Naive thymus-derived CD4-positive, alpha-beta T cell (primary cell): Measurements from ENCODE around the gene USP33. TPM values are rescaled to one million over a fixed set of nuclear protein-coding genes. Genes with fewer than 3 reads are reported as not detected.
A peak's percentile ranks its signal among the peaks of the same experiment; 100 is the strongest.
"Not testable (repeated sequence)": the region's sequence is repeated elsewhere in the genome, so short reads cannot be mapped to it uniquely, and the experiment has no call there.

Experiments
- ATAC-seq: fragments of 150-1000 bp; cut with Tn5 transposase; 2 replicates; pipeline ENCODE4 v1.10.0; 2021; ENCODE audit warnings: mild to moderate bottlenecking, moderate library complexity
- CTCF ChIA-PET: fragments of 350-600 bp; sonication (Branson Sonifier 250); formaldehyde crosslinking; loops from one replicate; lab custom pipeline; 2021; ENCODE audit warnings: antibody characterized with exemption; lab: Charles Lee
- POLR2A ChIA-PET: fragments of 350-600 bp; sonication (Branson Sonifier 250); formaldehyde crosslinking; loops from one replicate; lab custom pipeline; 2021; ENCODE audit warnings: antibody characterized with exemption, inconsistent platforms; lab: Charles Lee
- DNase-seq, 9 donors: peaks; one replicate each; pipeline versions ENCODE4 v3.0.0 to v3.0.0-alpha.2; 2020 to 2022; ENCODE audit warnings: mixed read lengths in 1 of 9
- H3K27ac ChIP-seq: one replicate; pipeline ENCODE4 v1.7.0; 2013; ENCODE audit warnings: mild to moderate bottlenecking, low read depth, low read length, moderate library complexity
- H3K27me3 ChIP-seq, 2 donors: one replicate each; pipeline ENCODE4 v1.7.0; 2013; ENCODE audit warnings: low read length in 2 of 2, mild to moderate bottlenecking in 2 of 2, moderate library complexity in 2 of 2; ENCODE audit not compliant: control insufficient read depth in 2 of 2, insufficient read depth in 2 of 2
- H3K36me3 ChIP-seq, 3 experiments: 1 replicate in 2 of 3; 2 replicates in 1 of 3; pipeline ENCODE4 v1.7.0; 2013; ENCODE audit warnings: low read length in 3 of 3, mild to moderate bottlenecking in 3 of 3, moderate library complexity in 1 of 3; ENCODE audit not compliant: insufficient read depth in 3 of 3, control insufficient read depth in 2 of 3
- H3K4me1 ChIP-seq, 2 donors: one replicate each; pipeline ENCODE4 v1.7.0; 2013; ENCODE audit warnings: low read length in 2 of 2, mild to moderate bottlenecking in 2 of 2, moderate library complexity in 1 of 2; ENCODE audit not compliant: control insufficient read depth in 2 of 2, insufficient read depth in 2 of 2
- H3K4me3 ChIP-seq: 2 replicates; pipeline ENCODE4 v1.7.0; 2013; ENCODE audit warnings: mild to moderate bottlenecking, low read length
- H3K9me3 ChIP-seq, 3 experiments: 1 replicate in 2 of 3; 2 replicates in 1 of 3; pipeline ENCODE4 v1.7.0; 2013; ENCODE audit warnings: low read length in 3 of 3; ENCODE audit not compliant: control insufficient read depth in 2 of 3
- H3K27ac Mint-ChIP-seq, 9 donors: one replicate each; pipeline ENCODE4 v1.8.0; 2020 to 2022; ENCODE audit warnings: mixed read lengths in 9 of 9, mild to moderate bottlenecking in 8 of 9, moderate library complexity in 5 of 9, inconsistent platforms in 2 of 9
- H3K27me3 Mint-ChIP-seq, 5 donors: one replicate each; pipeline ENCODE4 v1.8.0; 2021 to 2022; ENCODE audit warnings: mixed read lengths in 5 of 5, mild to moderate bottlenecking in 1 of 5
- H3K36me3 Mint-ChIP-seq, 5 donors: one replicate each; pipeline ENCODE4 v1.8.0; 2020 to 2022; ENCODE audit warnings: mixed read lengths in 5 of 5, mild to moderate bottlenecking in 3 of 5, inconsistent platforms in 1 of 5
- H3K4me1 Mint-ChIP-seq, 7 donors: one replicate each; pipeline ENCODE4 v1.8.0; 2020 to 2022; ENCODE audit warnings: mixed read lengths in 7 of 7, mild to moderate bottlenecking in 3 of 7, inconsistent platforms in 1 of 7
- H3K4me3 Mint-ChIP-seq, 10 donors: one replicate each; pipeline ENCODE4 v1.8.0; 2020 to 2022; ENCODE audit warnings: mild to moderate bottlenecking in 10 of 10, mixed read lengths in 10 of 10, moderate library complexity in 6 of 10, inconsistent platforms in 2 of 10
- H3K9me3 Mint-ChIP-seq, 11 donors: one replicate each; pipeline ENCODE4 v1.8.0; 2020 to 2022; ENCODE audit warnings: mixed read lengths in 11 of 11, mild to moderate bottlenecking in 4 of 11, inconsistent platforms in 1 of 11, moderate library complexity in 1 of 11
- intact Hi-C, 2 donors: fragments of 100-400 bp; cut with micrococcal nuclease; formaldehyde crosslinking; loops; one replicate each; pipeline ENCODE4 v1.15.1; 2023
- polyA plus RNA-seq, 2 donors: library from polyadenylated mRNA; unstranded; fragments of 300-500 nt; fragmentation: Illumina TruSeq; gene quantifications; one replicate each; pipeline ENCODE4 v1.2.3, GENCODE V29; 2021
- total RNA-seq, 6 experiments: library from RNA in 5 of 6; stranded (reverse) in 5 of 6; gene quantifications; 1 replicate in 5 of 6; 2 replicates in 1 of 6; pipeline ENCODE4 v1.2.3 and lab custom pipeline; 2021 to 2026

The USP33 gene
- total and polyA plus RNA-seq, 7 experiments from 2014 or later, result 42.0 to 101 (median 71.5) TPM

GRCh38 chr1:77718181-77718580, 41.5 kb downstream of the USP33 start:
- H3K9me3 ChIP-seq, result no peaks in the 10 kb centered on the region
- H3K27me3 ChIP-seq, result no peaks in the 10 kb centered on the region
- H3K4me3 Mint-ChIP-seq, result no peak overlapping the region
- DNase-seq, result no peak
- CTCF ChIA-PET, result no interaction called here
- intact Hi-C loops, result no loop called here
- no peaks in the 10 kb centered on the region for H3K4me1 ChIP-seq
- H3K4me1 Mint-ChIP-seq, result peaks cover 0 to 6% (median 0%) of the 10 kb centered on the region in 7 donors
- no peaks in the 10 kb centered on the region for H3K9me3 Mint-ChIP-seq
- H3K36me3 Mint-ChIP-seq, result peaks cover 6 to 62% (median 34%) of the 10 kb centered on the region in 5 donors
- H3K27ac Mint-ChIP-seq, result no peak overlapping the region
- H3K27me3 Mint-ChIP-seq, result no peaks in the 10 kb centered on the region
- POLR2A ChIA-PET, result no interaction called here
- H3K4me3 ChIP-seq, result no peak overlapping the region
- H3K36me3 ChIP-seq, result peaks cover 12 to 68% (median 18%) of the 10 kb centered on the region in 3 experiments
- ATAC-seq, result no peak
- no peak overlapping the region for H3K27ac ChIP-seq

GRCh38 chr1:77716065-77716464, 43.6 kb downstream of the USP33 start:
- Mint-ChIP-seq H3K27me3 (no peaks in the 10 kb centered on the region), H3K9me3 (no peaks in the 10 kb centered on the region), H3K4me3 (no peak overlapping the region), H3K36me3 (peaks cover 3 to 51% (median 25%) of the 10 kb centered on the region in 5 donors), H3K4me1 (peaks cover 0 to 3% (median 0%) of the 10 kb centered on the region in 7 donors), H3K27ac (no peak overlapping the region)
- peaks cover 12 to 63% (median 14%) of the 10 kb centered on the region in 3 experiments for H3K36me3 ChIP-seq
- ATAC-seq, result no peak
- CTCF ChIA-PET, result no interaction called here
- no peaks in the 10 kb centered on the region for H3K27me3 ChIP-seq
- intact Hi-C loops, result no loop called here
- no peak overlapping the region for H3K4me3 ChIP-seq
- POLR2A ChIA-PET, result no interaction called here
- no peak for DNase-seq
- no peaks in the 10 kb centered on the region for H3K9me3 ChIP-seq
- no peak overlapping the region for H3K27ac ChIP-seq
- no peaks in the 10 kb centered on the region for H3K4me1 ChIP-seq

DNA sequence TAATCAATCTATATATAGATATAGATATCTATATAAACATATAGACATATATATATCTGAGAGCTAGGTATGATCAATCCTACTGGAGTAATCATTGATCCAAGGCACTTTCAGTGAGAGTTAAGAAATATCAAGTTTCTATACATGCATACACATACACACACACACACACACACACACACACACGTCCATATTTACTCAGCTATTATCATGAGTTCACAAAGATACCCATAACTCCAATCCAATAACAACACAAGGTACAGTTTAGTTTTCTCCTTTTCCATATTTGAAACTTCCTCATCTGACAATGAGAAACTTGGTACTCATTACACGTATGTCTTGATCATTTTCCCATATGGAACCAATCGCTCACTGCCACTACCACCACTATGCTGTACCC, 49.9 kb downstream of the USP33 start:
- H3K36me3 ChIP-seq, result peaks cover 11 to 56% (median 13%) of the 10 kb centered on the region in 3 experiments
- POLR2A ChIA-PET, result interaction anchor here (1.1 kb wide), 1 partner anchor 13 kb away, joined by 4 read pairs; no protein-coding TSS in a partner anchor
- H3K27me3 Mint-ChIP-seq, result no peaks in the 10 kb centered on the region

DNA sequence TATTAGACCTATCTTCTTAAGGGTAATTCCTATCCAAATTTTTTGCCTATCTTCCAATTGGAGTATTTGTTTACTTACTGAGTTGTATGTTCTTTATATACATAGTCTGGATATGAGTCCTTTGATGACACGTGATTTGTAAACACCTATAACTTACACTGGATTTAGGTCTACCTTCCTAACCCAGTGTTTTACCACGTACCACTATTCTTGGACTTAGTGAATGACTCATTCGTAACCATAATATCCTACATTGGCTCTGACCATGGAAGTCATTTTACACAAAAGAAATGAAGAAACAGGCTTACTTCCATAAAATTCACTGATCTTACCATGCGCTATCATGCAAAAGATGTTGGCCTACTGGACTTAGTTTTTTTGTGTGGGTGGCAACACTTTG, 53.3 kb downstream of the USP33 start:
- Histone ChIP-seq H3K4me1 (no peaks in the 10 kb centered on the region), H3K27me3 (no peaks in the 10 kb centered on the region), H3K4me3 (no peak overlapping the region), H3K27ac (no peak overlapping the region), H3K9me3 (no peaks in the 10 kb centered on the region), H3K36me3 (peaks cover 7 to 34% (median 7%) of the 10 kb centered on the region in 3 experiments)
- Mint-ChIP-seq H3K4me1 (no peaks in the 10 kb centered on the region), H3K36me3 (peaks cover 13 to 41% (median 26%) of the 10 kb centered on the region in 5 donors), H3K27ac (peak overlapping the region in 2 of 9 donors; percentile 14 to 29), H3K9me3 (no peaks in the 10 kb centered on the region), H3K4me3 (no peak overlapping the region), H3K27me3 (no peaks in the 10 kb centered on the region)
- CTCF ChIA-PET, result no interaction called here
- DNase-seq, result no peak
- POLR2A ChIA-PET, result no interaction called here
- intact Hi-C loops, result no loop called here
- ATAC-seq, result no peak

More for the DNA sequence above, 49.9 kb downstream of the USP33 start:
- Mint-ChIP-seq H3K27ac (peak overlapping the region in 3 of 9 donors; percentile 2 to 37 (median 7)), H3K36me3 (peaks cover 13 to 60% (median 29%) of the 10 kb centered on the region in 5 donors), H3K4me1 (no peaks in the 10 kb centered on the region), H3K9me3 (no peaks in the 10 kb centered on the region), H3K4me3 (no peak overlapping the region)
- H3K9me3 ChIP-seq, result no peaks in the 10 kb centered on the region
- no peak overlapping the region for H3K4me3 ChIP-seq
- CTCF ChIA-PET, result interaction anchor here (0.7 kb wide), 1 partner anchor 137 kb away, joined by 3 read pairs; no protein-coding TSS in a partner anchor
- ATAC-seq (no peak), DNase-seq (no peak)
- no peak overlapping the region for H3K27ac ChIP-seq
- no peaks in the 10 kb centered on the region for H3K27me3 ChIP-seq
- no peaks in the 10 kb centered on the region for H3K4me1 ChIP-seq
- intact Hi-C loops, result no loop called here

DNA sequence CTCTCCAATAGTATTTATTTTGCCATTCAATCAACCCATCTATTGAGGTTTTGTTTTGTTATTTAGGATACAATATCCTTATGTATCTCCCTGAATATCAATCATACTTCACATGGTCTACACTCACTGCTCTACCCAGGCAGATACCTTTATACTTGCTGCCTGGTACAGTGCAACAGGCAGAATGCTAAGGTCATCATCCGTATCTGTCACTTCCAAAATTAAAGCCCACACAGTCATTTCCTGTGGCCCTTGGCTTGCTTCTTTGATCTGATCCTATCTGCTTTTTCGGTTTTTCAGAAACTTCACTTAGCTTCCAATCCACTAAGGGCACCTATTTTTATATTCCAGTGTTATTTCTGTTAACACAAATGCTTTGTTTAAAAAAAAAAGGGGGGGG, 54.9 kb downstream of the USP33 start:
- Mint-ChIP-seq H3K4me3 (no peak overlapping the region), H3K27me3 (no peaks in the 10 kb centered on the region), H3K36me3 (peaks cover 13 to 33% (median 20%) of the 10 kb centered on the region in 5 donors), H3K27ac (peak overlapping the region in 2 of 9 donors; percentile 2 to 23), H3K9me3 (peaks cover 0 to 2% (median 0%) of the 10 kb centered on the region in 11 donors), H3K4me1 (no peaks in the 10 kb centered on the region)
- POLR2A ChIA-PET, result no interaction called here
- no peaks in the 10 kb centered on the region for H3K4me1 ChIP-seq
- no peaks in the 10 kb centered on the region for H3K9me3 ChIP-seq
- no peak for ATAC-seq
- peaks cover 0 to 25% (median 1%) of the 10 kb centered on the region in 3 experiments for H3K36me3 ChIP-seq
- intact Hi-C loops, result no loop called here
- CTCF ChIA-PET, result no interaction called here
- H3K27ac ChIP-seq, result no peak overlapping the region
- H3K27me3 ChIP-seq, result no peaks in the 10 kb centered on the region
- DNase-seq, result no peak
- no peak overlapping the region for H3K4me3 ChIP-seq

DNA sequence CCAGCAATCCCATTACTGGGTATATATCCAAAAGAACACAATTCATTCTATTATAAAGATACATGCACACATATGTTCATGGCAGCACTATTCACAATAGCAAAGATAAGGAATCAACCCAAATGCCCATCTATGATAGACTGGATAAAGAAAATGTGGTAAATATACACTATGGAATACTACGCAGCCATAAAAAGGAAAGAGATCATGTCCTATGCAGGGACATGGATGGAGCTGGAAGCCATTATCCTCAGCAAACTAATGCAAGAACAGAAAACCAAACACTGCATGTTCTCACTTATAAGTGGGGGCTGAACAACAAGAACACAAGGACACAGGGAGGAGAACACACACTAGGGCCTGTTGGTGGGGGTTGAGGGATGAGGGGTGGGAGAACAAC, 60.0 kb downstream of the USP33 start:
- H3K27ac Mint-ChIP-seq, H3K27ac ChIP-seq, ATAC-seq, H3K4me3 Mint-ChIP-seq, H3K4me1 Mint-ChIP-seq, H3K9me3 Mint-ChIP-seq, H3K4me1 ChIP-seq, H3K27me3 Mint-ChIP-seq, CTCF ChIA-PET, H3K27me3 ChIP-seq, H3K9me3 ChIP-seq, H3K4me3 ChIP-seq, DNase-seq, intact Hi-C loops: not testable (repeated sequence)
- peaks cover 0 to 31% (median 20%) of the 10 kb centered on the region in 5 donors for H3K36me3 Mint-ChIP-seq
- peaks cover 0 to 26% (median 4%) of the 10 kb centered on the region in 3 experiments for H3K36me3 ChIP-seq
- POLR2A ChIA-PET, result interaction anchor here (0.7 kb wide), 1 partner anchor 17 kb away, joined by 3 read pairs; no protein-coding TSS in a partner anchor

DNA sequence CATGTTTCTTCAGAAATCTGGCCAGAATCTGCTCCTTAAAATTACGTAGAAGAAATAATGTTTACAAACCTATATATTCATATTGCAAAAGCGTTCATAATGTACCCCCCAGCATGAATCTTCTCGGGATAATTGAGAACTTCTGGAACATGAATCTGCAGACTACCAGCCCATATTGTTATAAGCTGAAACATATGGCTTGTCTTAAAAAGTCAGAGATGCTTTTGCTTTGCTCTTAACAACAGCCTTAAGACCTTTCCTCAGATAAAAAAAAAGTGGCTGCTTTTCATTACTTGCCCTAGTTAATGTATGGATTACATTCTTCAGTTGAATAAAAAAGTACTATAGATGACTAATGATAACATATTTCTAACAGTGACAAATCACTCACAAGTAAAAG, 62.2 kb downstream of the USP33 start:
- ATAC-seq (no peak), DNase-seq (no peak)
- no peak overlapping the region for H3K4me3 ChIP-seq
- Mint-ChIP-seq H3K27me3 (no peaks in the 10 kb centered on the region), H3K4me3 (no peak overlapping the region), H3K27ac (no peak overlapping the region), H3K36me3 (peaks cover 0 to 32% (median 27%) of the 10 kb centered on the region in 5 donors), H3K9me3 (peaks cover 0 to 4% (median 0%) of the 10 kb centered on the region in 11 donors), H3K4me1 (no peaks in the 10 kb centered on the region)
- no peaks in the 10 kb centered on the region for H3K9me3 ChIP-seq
- intact Hi-C loops, result no loop called here
- H3K27me3 ChIP-seq, result no peaks in the 10 kb centered on the region
- peaks cover 0 to 29% (median 4%) of the 10 kb centered on the region in 3 experiments for H3K36me3 ChIP-seq
- no peak overlapping the region for H3K27ac ChIP-seq
- H3K4me1 ChIP-seq, result no peaks in the 10 kb centered on the region
- CTCF ChIA-PET, result interaction anchor here (0.6 to 1.0 kb wide), 2 partner anchors 8 to 54 kb away, joined by 4 to 5 read pairs; no protein-coding TSS in a partner anchor
- POLR2A ChIA-PET, result interaction anchor here (0.6 to 1.1 kb wide), 2 partner anchors 15 to 57 kb away, joined by 3 to 5 read pairs; partner anchors contain the start of gene ZZZ3
